Ovary (tissue), 9 donors: ENCODE measurements around the gene SSTR5. TPM values are rescaled to one million over a fixed set of nuclear protein-coding genes. Genes with fewer than 3 reads are reported as not detected.

Source experiments
- DNase-seq, 5 donors: peaks; one replicate each; pipeline ENCODE4 v3.0.0-alpha.2; 2019 to 2020
- H3K27ac ChIP-seq, 2 donors: fragments of 200-600 bp; one replicate each; pipeline versions ENCODE4 v1.5.1 to v1.8.0; 2019 to 2022
- H3K27me3 ChIP-seq: fragments of 200-600 bp; one replicate; pipeline ENCODE4 v1.8.0; 2022
- H3K36me3 ChIP-seq: fragments of 200-600 bp; sonication (generic); one replicate; pipeline ENCODE4 v1.5.1; 2019
- H3K4me1 ChIP-seq: one replicate; pipeline ENCODE4 v1.8.1; 2013; ENCODE audit warnings: mild to moderate bottlenecking, moderate library complexity; ENCODE audit not compliant: insufficient read depth
- H3K4me3 ChIP-seq: fragments of 200-600 bp; sonication (generic); one replicate; pipeline ENCODE4 v1.5.1; 2017
- H3K9me3 ChIP-seq, 2 donors: fragments of 200-600 bp in 1 of 2; sonication (generic) in 1 of 2; one replicate each; pipeline versions ENCODE4 v1.5.1 to v1.8.1; 2013 to 2019; ENCODE audit warnings: mild to moderate bottlenecking in 1 of 2, moderate library complexity in 1 of 2
- CTCF ChIP-seq, 3 donors: fragments of 450-650 bp in 2 of 3; fragments of 200-600 bp in 1 of 3; IDR thresholded peaks; one replicate each; pipeline versions ENCODE4 v1.5.1 to v1.8.0; 2016 to 2022; ENCODE audit warnings: antibody characterized with exemption in 3 of 3, mild to moderate bottlenecking in 1 of 3
- EP300 ChIP-seq: sonication (generic); formaldehyde crosslinking; IDR thresholded peaks from one replicate; pipeline ENCODE4 v1.6.1; 2017; ENCODE audit warnings: antibody characterized with exemption
- POLR2A ChIP-seq: fragments of 450-650 bp; IDR thresholded peaks from one replicate; pipeline ENCODE4 v1.6.1; 2017; ENCODE audit warnings: antibody characterized with exemption, mild to moderate bottlenecking, moderate library complexity
- WGBS, 3 donors: extraction: QIAGEN DNeasy Blood & Tissue Kit in 1 of 3; methylation state at CpG; one replicate each; pipeline versions ENCODE4 v1.1.5 to v1.1.7; 2013 to 2017; 5-methylcytosine and 5-hydroxymethylcytosine counted together
- intact Hi-C, 4 donors: fragments of 100-400 bp; cut with DNase I; formaldehyde crosslinking; loops; one replicate each; pipeline versions ENCODE4 v1.11.0 to v1.15.1; 2022 to 2023
- polyA plus RNA-seq, 2 donors: library from polyadenylated mRNA; stranded (reverse); fragments of 200-250 nt in 1 of 2; fragments of 350-450 nt in 1 of 2; fragmentation: Illumina TruSeq in 1 of 2; extraction: RNeasy Lipid Tissue Mini Kit (QIAGEN cat#74804) in 1 of 2; gene quantifications; one replicate each; pipeline ENCODE4 v1.2.3, GENCODE V29; 2013 to 2014
- total RNA-seq, 7 donors: library from RNA; depleted of rRNA in 2 of 7; stranded (reverse); fragments of >200 nt in 2 of 7; fragmentation: NEBNext Ultra II Directional in 3 of 7; extraction: Animal tissue kit (Norgen Biotek cat#: 25700) in 3 of 7; gene quantifications; one replicate each; pipeline versions ENCODE4 v1.1.0 to v1.2.4, GENCODE V29; 2016 to 2023
- donor health status: DM: no; HTN: no; CAD: no; lungs with moderate emphysema.
- donor health status: DM: no; HTN: no; CAD: no.
- donor health status: Bipolar disorder and iron deficiency.
- donor health status: DM: yes; HTN: yes; CAD: no.
- donor health status: DM: no; HTN: no; CAD: no.
- donor health status: DM: yes; HTN: yes; CAD: no.

The SSTR5 gene
- total and polyA plus RNA-seq, 9 donors = not detected

DNA sequence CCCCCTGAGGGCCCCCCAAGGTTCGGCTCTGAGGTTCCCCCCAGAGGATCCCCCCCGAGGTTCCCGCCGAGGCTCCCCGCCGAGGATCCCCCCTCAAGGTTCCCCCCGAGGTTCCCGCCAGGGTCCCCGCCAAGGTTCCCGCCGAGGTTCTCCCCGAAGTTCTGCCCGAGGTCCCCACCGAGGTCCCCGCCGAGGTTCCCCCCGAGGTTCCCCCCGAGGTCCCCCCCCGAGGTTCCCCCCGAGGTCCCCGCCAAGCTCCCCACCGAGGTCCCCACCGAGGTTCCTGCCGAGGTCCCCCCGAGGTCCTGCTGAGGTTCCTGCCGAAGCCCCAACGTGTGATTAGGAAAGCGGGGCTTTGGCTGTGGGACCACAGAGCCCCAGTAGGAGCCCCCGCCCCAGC lies 32.2 kb upstream of the SSTR5 start:
- DNase-seq = no peak
- Histone ChIP-seq H3K9me3 (peaks cover 0 to 5% of the 10 kb centered on the region in 2 donors), H3K36me3 (no peaks in the 10 kb centered on the region), H3K27me3 (no peaks in the 10 kb centered on the region), H3K4me3 (no peak overlapping the region), H3K4me1 (no peaks in the 10 kb centered on the region), H3K27ac (no peak overlapping the region)
- no peak for TF ChIP-seq CTCF (IDR thresholded peaks at IDR 0.05)
- no peak for TF ChIP-seq POLR2A
- 85 to 90% (median 86%) methylated on average over 14 to 29 of the region's 29 CpGs for whole genome bisulfite sequencing, 3 donors
- intact Hi-C loops = no loop called here

- Histone ChIP-seq H3K9me3 (peaks cover 0 to 5% of the 10 kb centered on the region in 2 donors), H3K4me3 (no peak overlapping the region), H3K27ac (no peak overlapping the region), H3K27me3 (no peaks in the 10 kb centered on the region), H3K4me1 (no peaks in the 10 kb centered on the region), H3K36me3 (no peaks in the 10 kb centered on the region)
- no peak for DNase-seq
- 75 to 88% (median 82%) methylated on average over 15 of the region's 15 CpGs for WGBS, 3 donors
- intact Hi-C loops = no loop called here
- TF ChIP-seq EP300 (no peak), POLR2A (no peak), CTCF (IDR thresholded peaks at IDR 0.05) (no peak)
Measured at GRCh38 chr16:1042049-1042744, 30.4 kb upstream of the SSTR5 start.

- Histone ChIP-seq H3K27me3 (no peaks in the 10 kb centered on the region), H3K4me3 (no peak overlapping the region), H3K36me3 (no peaks in the 10 kb centered on the region), H3K4me1 (no peaks in the 10 kb centered on the region), H3K9me3 (peaks cover 0 to 5% of the 10 kb centered on the region in 2 donors), H3K27ac (no peak overlapping the region)
- intact Hi-C loops = no loop called here
- no peak for TF ChIP-seq EP300
- no peak for TF ChIP-seq CTCF (IDR thresholded peaks at IDR 0.05)
- 0 to 3% (median 1%) methylated on average over 7 to 19 of the region's 19 CpGs for WGBS, 3 donors
- no peak for DNase-seq
Measured at GRCh38 chr16:1042866-1043265, 29.7 kb upstream of the SSTR5 start.

DNA sequence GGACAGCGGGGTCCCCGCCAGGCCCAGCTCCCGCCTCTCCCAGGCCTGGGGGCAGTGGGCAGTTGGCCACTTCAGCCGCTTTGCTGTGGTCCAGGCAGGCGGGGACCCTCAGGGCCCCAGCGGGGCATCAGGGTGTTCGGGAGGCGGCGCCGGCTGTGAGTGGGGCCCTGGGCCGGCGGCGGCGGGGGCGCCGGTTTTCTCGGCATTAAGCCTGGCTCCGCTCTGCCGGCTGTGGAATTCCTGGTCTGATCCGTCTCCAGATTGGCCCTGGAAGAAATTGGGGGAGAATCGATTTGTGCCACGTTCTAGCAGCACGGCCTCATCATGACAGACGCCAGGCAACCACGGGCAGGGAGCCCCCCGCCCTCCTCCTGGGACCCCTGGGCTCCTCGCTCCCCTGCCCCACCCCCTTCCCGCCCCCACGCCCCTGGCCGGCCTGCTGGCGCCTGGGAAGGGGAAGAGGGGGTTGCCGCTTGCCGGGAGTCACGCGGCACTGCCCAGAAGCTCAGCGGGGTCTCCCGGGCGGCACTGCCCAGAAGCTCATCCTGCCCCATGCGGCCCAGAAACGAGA lies 28.6 kb upstream of the SSTR5 start:
- intact Hi-C loops = no loop called here
- DNase-seq = no peak
- 0 to 8% (median 6%) methylated on average over 3 to 40 of the region's 40 CpGs for WGBS, 3 donors
- no peaks in the 10 kb centered on the region for H3K27me3 ChIP-seq
- H3K4me3 ChIP-seq = no peak overlapping the region
- TF ChIP-seq POLR2A (no peak), EP300 (no peak), CTCF (IDR thresholded peaks at IDR 0.05) (no peak)
- H3K36me3 ChIP-seq = no peaks in the 10 kb centered on the region
- no peak overlapping the region for H3K27ac ChIP-seq
- no peaks in the 10 kb centered on the region for H3K4me1 ChIP-seq
- peaks cover 0 to 5% of the 10 kb centered on the region in 2 donors for H3K9me3 ChIP-seq
